GM18517 (cell line): ENCODE data around the gene REEP6.
"Not testable (repeated sequence)": the region's sequence is repeated elsewhere in the genome, so short reads cannot be mapped to it uniquely, and the experiment has no call there.

ENCODE experiments used
- ATAC-seq: cut with Tn5 transposase; IDR thresholded peaks from one replicate; pipeline ENCODE4 v1.9.1; 2021; ENCODE audit warnings: mild to moderate bottlenecking, moderate library complexity; ENCODE audit not compliant: unreplicated experiment

Gene REEP6

DNA sequence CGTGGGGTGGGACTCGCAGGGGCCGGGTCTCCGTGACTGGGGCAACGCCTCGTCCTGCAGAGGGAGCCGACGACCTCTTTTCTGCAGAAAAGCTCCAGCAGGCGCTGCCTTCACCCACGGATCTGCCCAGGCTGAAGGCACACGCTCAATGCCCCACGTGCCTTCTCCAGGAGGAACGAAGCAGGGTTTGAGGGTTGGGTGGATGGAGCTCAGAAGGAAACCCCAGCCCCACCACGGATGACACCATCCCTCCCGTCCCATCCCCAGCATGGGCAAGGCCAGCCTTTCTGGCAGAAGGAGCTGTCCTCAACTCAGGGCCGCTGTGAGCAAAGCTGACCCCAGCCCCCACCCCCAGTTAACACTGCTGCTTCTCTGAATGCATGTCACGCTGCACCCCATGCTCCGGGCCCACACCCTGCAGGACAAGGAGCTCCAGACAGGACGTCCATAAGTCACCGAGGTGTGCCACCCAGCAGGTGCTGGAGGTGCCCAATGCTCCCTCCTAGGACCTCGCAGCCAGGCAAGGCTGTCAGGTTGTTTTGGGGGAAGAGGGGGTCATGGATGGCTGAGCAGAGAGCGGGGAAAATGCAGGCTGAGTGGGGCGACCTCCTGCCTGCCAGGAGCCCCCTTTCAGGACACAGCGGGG, 19.3 kb upstream of the REEP6 start:
- no peak for ATAC-seq

DNA sequence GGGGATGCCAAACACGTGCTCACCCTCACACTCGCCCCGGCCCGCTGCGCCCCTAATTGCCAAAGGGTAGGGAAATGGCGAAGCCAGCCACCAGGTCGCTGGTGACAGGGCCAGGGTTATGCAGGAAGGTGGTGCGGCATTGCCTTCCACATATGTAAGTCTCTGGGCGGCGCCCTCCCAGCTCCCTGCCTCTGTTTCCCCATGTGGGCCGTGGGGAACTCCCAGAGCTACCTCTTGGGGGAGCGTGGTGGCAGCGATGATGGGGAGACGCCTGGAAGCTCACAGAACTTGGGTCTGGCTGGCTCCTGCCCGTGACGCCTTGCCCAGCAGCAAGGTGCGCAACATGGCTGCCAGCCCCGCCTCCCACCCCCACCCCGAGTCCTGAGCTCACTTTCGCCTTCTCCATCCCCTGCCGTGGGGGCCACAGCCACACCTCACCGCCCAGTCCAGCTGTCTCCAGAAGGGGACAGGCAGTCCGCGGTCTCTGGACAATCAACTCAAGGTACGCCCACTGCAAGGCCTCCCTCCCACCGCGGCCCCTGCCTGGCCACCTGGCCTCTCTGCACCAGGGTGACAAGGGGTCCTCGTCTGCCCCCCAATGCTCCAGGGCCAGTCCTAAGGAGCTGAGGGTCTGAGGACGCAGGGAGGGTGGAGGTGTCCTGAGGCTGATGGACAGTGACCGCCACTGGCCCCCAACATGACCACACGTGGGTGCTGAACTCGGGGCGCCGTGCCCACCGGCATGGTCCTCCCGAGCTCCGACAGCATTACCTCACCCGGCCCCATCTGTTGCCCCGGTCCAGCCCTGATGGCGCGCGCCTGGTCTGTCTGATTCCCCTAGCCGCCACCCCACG, 18.5 kb upstream of the REEP6 start:
- ATAC-seq = no peak

DNA sequence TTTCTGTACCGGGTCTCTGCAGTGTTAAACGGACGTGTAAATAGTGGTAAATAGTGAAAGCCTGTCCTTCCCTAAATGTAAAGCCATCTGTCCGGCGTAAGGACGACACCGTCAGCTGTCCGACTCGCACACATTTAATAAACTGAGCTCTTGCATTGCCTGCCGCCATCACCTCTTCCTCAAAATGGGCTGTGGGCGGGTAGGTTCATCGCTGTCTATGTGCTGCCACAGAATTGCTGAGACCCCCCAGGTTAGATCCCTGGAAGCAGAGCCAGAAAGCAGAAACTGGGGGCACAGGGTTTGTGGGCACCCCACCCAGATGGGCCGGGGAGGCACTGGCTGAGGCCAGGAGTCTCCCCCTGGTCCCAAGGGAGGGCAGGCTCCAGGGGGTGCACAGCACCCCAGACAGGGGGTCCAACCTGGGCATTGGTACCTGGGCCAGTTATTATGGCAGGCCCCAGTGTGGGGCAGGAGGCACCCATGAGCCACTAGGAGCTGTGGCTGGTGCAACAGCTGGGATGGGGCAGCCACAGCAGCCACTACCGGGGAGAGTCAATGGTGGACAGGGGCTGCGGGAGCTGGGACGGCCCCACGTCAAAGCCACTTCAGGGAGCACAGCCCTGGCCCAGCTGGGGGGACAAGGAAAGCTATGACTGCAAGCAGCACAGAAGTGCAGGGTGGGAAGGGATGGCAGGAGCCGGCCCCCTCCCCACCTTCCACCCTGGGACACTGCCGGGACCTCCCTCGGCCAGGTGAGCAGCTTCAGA, 17.7 kb upstream of the REEP6 start:
- ATAC-seq = no peak

- no peak for ATAC-seq
Observed at GRCh38 chr19:1474011-1474764, 16.8 kb upstream of the REEP6 start.

GRCh38 chr19:1474765-1475351, 16.1 kb upstream of the REEP6 start:
- ATAC-seq = no peak

GRCh38 chr19:1475751-1476437, 15.1 kb upstream of the REEP6 start:
- ATAC-seq = no peak

DNA sequence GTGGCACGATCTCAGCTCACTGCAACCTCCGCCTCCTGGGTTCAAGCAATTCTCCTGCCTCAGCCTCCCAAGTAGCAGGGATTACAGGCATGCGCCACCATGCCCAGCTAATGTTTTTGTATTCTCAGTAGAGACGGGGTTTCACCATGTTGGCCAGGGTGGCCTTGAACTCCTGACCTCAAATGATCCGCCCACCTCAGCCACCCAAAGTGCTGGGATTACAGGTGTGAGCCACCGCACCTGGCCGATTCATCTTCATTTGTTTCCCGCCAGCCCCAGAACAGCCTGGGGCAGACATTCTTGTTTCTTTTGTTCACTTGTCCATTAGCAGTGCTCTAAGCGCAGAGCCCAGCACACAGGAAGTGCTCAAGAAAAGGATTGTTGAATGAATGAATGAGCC, 13.9 kb upstream of the REEP6 start:
- ATAC-seq = not testable (repeated sequence)

DNA sequence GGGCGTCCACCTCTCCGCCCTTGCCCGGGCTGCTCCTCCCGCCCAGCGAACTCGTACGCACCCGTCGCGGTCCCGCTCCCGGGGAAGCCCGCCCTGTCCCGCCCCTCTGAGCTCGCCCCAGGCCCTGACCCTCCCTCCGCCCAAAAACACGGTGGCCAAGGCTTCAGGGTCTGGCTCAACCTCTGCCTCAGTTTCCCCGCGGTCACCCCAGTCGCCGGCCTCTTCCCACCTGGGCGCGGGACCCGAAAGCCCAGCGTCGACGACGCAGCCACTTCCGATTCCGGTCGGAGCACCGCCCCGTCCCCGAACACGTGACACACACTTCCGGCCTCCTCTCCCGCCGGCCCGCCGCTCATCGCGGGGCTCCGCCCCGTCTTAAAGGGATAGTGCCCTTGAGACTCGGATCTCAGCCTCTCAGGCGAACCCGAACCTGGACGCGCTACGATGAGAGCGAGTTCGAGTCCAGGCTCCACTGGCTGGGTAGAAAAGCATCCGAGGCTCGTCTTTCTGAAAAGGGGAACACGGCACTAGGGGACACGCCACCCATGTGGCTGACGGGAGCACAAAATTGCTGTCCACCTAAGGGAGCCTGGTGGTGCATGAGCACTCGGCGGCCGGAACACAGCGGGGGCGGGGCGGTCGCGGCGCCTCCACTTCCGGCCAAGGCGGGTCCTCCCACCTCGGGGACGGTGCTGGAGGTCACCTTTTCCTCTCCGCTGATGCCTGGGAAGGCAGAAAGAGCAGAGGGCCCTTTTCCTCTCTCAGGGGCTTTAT, 11.9 kb upstream of the REEP6 start, which contains the start of gene C19orf25:
Gene C19orf25 (minus strand): TSS at position 282 of the 774 bp plus-strand sequence. CDS start 312 bp downstream, outside the sequence.
- ATAC-seq = peak; percentile 88

DNA sequence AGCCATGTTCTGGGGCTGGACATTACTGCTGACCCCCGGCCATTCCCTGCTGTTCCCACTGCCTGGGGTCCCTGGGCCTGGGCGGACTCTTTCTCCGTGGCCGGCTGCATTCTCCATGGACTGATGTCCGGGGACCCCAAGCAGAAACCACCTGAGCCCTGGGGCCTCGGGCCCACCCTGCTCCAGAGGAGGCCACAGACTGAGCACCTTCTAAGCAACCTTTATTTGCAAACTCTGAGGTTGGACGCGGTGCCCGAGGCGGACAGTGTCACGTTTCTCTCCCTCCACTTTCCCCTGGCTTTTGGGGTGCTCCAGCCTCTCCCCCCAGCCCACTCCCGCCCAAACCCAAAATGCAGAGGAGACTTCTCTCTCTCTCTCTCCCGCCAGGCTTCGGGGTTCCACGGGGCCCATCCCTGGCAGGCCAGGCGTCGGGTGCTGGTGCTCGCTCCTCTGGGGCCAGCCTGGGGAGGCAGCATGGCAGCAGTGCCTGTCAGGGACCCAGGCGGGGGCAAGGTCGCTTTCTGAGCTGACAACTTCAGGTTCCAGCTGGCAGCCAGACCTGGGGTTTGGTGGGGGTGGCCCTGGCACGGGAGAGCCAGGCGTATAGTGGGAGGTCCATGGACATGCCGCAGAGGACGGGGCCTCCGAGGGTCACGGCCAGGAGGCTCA, 9.6 kb upstream of the REEP6 start:
- no peak for ATAC-seq

DNA sequence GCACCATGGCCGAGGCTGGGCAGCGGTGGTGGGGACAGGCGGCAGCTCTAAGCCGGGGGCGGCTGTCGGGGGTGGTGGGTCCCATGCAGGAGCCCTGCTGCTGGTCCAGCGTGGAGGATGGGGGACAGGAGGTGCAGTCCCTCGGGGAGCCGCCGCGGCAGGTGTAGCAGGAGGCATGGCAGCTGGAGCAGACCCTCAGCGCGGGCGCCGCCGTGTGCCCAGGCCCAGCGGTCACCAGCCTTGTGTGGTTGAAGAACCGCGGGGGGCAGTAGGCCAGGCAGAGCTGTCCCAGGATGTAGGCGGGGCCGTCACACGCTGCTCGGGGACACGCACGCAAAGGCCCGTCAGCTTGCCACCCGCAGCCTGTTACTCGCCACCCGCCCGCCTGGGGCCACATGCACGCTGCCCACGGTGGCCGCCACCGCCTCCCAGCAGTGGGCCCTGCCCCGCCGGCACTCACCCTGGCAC, 9.1 kb upstream of the REEP6 start:
- ATAC-seq = no peak

DNA sequence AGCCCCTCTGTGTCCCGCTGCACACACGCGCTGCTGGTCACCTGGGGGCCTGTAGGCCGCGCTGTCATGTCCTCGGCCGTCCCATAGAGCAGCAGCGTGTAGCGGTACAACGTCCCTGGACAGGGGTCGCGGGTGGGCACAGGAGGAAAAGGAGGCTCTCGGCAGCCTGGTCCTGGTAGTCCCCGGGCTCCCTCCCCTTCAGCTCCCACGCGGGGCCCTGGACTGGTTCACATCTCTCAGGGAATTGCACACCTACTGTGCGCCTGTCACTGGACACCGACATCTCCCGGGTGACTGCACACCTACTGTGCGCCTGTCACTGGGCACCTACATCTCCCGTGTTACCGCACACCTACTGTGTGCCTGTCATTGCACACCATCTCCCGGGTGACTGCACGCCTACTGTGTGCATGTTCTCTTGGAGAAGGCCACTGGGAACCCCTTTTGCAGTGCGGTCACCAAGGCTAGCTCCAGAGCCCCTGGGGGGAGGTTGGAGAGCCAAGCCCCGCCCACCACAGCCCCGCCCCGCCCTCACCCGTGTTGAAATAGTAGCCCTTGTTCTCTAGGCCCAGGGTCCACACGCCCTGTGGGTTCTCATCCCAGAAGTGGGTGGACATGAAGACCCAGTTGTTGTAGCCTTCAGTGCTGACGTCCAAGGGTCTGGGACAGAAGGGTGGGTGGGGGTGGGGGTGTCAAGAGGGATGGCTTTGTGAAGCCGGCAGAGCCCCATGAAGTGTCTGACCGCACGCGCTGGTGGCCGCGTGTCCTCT, 8.4 kb upstream of the REEP6 start:
- no peak for ATAC-seq

DNA sequence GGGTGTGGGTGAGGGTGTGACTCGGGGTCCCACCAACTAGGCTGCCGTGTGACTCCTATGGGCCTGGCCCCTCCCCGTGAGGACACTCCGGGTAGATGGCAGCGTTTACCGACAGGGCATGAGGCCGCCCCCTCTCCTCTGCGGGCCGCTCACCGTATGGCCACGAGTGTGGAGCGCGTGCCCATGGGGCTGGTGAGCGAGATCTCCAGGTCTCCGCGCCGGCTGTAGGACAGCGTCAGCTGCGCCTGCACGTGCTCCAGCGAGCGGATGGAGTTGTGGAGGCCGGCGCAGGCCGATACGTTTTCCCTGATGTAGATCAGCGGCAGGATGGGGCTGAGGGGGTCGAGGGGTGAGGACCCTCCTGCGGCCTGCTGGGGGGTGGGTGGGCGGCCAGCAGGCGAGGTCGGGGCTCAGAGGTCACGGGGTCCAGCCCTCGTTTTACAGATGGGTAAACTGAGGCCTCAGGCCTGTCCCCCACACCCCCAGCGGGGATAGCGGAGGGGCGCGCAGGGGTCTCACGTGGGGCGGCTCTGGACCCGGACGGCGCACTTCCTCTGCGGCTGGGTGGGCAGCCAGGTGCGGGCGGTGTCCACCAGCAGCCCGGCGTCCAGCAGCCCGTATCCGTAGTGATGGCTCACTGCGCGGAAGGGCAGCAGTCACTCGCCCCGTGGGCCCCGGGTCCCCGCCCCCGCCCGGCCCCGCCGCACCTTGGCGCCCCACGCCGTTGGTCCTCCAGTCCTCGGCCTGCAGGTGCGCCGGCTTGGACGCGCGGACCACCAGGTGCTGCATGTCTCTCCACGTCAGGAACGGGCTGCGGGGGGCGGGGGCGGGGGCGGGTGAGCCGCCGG, 7.6 kb upstream of the REEP6 start:
- no peak for ATAC-seq

DNA sequence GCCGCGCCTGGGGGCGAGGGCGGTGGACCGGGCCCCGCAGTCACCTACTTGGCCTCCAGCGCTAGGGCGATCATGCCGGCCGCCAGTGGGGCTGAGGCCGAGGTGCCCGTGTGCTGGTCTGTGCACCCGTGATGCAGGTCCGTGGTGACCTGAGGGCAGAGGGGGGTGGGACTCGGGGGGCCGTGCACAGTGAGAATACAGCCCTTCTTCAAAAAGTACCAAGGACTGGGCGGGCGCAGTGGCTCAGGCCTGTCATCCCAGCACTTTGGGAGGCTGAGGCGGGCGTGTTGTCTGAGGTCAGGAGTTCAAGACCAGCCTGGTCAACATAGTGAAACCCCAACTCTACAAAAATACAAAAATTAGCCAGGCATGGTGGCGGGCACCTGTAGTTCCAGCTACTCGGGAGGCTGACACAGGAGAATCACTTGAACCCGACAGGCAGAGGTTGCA, 7.0 kb upstream of the REEP6 start:
- no peak for ATAC-seq

- no peak for ATAC-seq
Observed at GRCh38 chr19:1486720-1487575, 4.0 kb upstream of the REEP6 start.

- no peak for ATAC-seq
Observed at GRCh38 chr19:1487576-1488281, 3.3 kb upstream of the REEP6 start.
